CD4-positive, alpha-beta T cell treated with Interleukin-12 subunit alpha and Interleukin-12 subunit beta, for 1 hour (primary cell): ENCODE results near the gene RIN3.
"Not testable (repeated sequence)": the region's sequence is repeated elsewhere in the genome, so short reads cannot be mapped to it uniquely, and the experiment has no call there.

Experiments used
- DNase-seq: peaks from one replicate; pipeline ENCODE4 v3.0.0-alpha.2; 2020

Gene RIN3

DNA sequence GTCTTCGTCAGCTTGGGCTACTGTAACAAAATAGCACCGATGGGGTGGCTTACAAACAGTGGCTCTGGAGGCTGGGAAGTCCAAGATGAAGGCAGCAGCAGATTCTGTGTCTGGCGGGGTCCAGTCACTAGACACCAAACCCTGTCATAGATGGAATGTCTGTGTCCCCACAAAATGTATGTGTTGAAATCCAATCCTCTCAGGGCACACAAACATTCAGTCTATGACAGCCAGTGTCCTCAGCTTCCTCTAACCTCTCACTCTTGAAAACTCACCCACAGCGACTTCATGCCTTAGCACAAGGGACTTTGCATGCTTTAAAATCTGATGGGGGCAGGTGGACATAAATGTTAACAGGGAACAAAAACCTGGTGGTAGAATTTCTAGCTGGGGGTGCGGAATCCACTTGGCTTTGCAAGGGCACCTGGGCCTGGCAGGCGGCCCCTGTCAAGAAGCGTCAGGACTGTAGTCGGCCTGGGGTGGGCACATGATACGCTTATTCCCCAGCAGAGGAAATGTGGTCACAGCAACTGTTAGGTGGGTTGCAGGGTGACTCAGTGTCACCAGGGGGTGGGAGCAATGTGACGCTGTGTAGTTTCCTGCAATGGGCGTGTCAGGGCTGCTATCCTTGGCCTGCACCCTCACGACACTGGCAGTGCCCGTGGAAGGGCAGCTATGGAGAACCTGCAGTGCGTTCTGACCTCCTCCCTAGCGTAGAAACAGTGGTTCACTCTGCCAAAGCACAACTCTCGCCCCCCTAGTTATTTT is 17.7 kb downstream of the RIN3 start:
- peak; percentile 82 for DNase-seq

DNA sequence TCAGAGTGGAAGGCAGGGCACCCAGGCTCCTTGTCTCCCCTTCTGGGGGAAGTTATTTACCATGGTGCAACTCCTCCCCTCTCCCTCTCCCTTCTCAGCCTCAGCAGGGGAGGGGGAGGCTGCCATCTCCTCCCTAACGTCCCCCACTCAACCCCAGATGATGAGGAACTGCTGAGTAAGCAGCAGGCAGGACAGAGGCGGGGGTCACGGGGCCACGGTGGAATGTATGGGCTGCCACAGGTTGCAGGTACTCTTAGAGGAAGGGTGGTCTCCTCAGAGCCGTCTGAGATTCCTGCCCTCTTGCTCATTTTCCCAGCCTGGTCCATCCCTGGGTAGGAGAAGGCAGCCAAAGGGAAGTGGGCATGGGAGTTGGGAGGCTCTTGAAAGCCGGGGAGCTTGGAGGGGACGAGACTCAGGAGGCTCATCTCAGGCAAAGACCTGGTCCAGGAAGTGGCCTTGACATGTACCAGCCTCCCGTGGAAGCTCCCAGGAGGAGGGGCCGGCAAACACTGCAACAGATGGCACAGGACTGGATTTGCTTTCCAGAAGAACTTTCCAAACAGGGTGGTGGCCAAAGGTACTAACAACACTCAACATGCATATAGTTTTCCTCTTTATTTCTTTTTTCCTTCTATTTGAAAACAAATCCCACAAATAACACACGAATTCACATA is 19.0 kb downstream of the RIN3 start:
- no peak for DNase-seq

DNA sequence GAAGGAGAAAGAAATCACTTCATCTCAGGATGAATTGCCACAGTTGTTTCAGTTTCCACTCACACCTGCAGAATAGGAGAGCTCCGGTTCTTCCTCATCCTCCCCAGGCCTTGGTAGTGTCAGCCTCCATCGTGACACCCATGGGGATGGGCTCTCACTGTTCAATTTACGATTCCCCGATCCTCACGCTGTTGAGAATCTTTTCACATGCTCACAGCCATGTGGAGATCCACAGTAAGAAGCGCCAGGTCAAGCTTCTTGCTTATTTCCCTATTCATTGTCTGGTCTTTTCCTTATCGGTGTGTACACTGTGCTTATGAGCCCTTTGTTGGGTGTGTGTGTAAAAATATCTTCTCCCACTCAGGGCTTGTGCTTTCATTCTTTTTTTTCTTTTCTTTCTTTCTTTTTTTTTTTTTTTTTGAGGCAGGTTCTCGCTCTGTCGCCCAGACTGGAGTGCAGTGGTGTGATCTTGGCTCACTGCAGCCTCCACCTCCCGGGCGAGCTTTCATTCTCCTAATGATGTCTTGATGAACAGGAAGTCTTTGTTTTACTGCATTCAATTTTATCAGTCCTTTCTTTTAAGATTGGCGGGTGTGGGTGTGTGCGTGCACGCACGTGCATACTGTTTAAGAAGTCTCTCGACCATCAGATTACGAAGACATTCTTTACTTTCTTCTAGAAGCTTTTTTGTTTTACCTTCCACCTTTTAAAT is 21.5 kb downstream of the RIN3 start:
- DNase-seq, result peak; percentile 51

DNA sequence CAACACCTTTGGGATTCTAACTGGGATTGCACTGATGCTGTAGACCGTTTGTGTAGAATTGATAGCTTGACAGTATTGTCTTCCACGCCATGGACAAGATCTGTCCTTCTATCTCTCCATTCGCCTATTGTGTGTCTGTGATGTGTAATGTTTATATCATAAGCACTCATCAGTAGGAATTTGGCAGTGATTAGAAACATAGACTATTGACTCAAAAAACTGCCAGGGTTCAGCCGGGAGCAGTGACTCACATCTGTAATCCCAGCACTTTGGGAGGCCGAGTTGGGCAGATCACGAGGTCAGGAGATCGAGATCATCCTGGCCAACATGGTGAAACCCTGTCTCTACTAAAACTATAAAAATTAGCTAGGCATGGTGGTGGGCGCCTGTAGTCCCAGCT is 22.6 kb downstream of the RIN3 start:
- DNase-seq, result not testable (repeated sequence)

DNA sequence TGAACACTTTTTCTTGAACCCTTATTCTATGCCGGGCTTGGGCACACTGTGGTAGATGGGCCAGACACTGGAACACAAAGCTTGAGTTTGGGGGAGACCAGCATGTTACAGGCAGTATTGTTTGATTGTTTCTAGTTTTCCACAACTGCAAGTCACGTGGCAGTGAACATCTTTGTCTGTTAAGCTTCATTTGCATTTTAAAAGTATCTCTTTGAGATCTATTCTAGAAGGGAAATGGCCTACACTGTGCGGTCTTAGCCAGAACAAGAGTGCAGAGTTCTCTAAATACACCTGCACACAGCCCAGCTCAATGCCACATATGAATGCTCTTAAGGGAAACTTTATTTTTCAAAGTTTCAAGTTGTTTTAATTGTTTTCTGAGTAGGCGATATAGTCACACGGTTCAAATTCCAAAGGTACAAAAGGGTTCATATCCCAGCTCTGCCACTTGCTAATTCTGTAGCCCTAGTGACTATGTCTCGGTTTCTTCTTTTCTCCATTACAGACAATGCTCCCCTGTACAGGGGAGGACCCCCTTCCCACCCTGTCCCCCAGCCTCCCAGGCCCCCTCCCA is 24.9 kb downstream of the RIN3 start:
- DNase-seq, result no peak

DNA sequence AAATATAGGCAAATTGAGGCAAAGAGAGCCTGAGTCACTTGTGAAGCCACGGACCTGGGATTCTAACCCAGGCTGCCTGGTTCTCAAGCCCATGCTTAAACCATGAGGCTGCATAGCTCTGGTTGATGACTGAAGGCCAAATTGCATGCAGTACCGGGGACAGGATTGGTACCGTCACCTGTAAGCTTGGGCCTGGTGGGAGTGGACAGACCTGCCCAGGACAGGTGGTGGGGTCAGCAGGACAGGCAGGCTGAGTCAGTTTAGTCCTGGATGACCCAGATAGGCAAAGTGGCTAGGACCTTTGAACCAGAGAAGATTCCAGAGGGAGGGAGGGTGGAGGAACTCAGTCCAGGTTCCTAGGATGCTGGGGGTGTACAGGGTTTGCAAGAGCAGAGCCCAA is 25.8 kb downstream of the RIN3 start:
- DNase-seq, result no peak

DNA sequence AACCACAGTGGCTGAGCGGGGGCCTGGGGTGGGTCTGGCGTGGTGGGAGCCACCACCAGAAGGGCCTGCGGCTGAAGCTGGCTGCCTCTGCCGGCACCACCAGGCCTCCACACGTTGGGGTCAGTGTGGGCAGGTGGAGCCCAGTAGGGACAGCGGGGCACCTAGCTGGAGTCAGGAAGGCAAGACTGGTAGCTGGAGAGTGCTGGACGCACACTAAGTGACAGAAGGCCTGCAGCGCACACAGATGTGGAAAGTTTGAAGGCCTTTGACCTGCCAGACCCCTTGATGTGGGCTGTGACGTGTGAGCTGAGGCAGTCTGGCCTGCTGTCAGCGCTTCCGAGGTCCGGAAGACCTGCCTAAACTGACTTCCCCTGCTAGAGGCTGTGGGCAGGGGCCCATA is 26.3 kb downstream of the RIN3 start:
- no peak for DNase-seq

DNA sequence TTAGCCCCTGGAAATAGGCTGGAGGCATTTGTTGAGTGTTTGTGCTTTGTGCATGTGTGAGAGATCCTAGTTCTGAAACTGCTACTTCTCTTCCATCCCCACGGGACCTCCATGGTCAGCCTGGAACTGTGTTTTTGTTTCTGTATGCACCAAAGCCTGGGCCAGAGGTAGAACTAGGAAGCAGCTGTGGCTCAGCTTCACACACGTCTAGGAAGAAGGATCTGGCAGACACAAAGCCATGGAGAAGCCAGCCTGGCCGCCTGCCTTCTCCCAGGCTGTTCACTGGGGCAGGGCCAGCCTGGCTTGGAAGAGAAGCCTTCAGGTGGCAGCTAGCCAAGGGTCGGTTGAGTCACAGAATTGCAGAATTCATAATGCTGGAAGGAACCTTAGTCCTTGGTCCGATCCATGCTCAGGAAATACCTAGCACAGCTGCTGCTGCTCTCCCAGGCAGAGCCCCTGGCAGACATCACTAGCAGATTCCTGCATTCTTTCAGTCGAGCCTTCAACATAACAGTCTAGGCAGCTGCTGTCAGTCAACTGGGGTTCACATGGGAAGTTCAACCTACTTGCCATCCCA is 27.0 kb downstream of the RIN3 start:
- DNase-seq, result no peak

DNA sequence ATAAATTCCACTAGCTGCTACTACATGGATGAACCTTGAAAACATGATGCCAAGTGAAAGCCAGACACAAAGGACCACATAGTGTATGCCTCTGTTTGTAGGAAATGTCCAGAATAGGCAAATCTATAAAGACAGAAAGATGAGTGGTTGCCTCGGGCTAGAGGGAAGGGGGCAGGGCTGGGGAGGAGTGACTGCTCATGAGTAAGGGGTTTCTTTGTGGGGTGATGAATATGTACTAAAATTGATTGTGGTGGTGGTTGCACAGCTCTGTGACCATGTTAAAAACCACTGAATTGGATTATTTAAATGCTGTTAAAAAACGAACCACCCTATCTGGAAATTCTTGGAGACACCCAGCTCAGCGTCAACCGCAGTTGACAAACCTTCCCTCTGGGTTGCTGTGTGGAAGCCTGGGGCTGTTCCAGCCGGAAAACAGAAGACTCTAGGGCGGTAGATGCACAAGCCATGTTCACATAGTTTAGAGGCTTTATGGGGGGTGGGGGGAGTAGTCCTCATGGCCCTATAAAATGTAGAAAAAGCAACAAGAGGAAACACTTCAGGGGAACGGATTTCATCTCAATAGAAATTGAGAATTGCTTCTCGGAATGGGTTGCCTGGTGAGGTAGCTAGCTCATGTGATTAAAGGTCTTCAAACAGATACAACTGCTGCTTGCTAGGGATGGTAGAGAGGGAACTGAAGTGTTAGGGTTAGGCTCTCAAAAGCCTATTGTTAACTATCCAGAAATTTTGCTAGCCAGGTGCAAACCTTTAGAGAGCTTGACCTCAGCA is 29.4 kb downstream of the RIN3 start:
- DNase-seq, result no peak

DNA sequence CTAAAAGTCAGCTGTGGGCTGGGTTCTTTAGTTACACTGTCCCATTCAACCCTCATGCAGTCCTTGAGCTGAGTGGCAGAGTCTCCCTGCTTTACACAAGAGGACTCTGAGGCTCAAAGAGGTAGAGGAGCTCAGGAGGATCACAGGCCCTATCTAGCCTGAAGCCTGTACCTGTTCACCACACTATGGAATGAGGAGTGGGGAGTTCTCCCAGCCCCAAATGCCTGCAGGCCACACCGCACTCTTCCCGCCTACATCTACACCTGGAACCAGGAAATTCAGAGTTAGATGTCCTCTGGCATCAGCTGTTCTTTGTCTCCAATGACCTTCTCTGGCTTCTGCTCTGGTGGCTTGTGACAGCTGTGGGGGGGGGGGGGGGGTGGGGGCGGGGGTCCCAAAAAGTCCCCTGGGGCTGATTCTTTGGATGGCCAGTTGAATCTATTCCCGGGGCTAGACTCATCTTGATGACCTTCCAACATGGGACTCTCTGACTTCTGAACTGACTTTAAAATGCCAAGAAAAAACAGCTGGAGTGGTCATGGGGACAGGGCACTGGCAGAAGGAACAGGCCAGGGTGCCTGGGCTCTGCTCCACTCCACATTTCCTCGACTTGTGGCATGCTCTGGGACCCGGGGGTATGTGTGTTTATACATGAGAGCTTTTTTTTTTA is 30.6 kb downstream of the RIN3 start:
- no peak for DNase-seq

DNA sequence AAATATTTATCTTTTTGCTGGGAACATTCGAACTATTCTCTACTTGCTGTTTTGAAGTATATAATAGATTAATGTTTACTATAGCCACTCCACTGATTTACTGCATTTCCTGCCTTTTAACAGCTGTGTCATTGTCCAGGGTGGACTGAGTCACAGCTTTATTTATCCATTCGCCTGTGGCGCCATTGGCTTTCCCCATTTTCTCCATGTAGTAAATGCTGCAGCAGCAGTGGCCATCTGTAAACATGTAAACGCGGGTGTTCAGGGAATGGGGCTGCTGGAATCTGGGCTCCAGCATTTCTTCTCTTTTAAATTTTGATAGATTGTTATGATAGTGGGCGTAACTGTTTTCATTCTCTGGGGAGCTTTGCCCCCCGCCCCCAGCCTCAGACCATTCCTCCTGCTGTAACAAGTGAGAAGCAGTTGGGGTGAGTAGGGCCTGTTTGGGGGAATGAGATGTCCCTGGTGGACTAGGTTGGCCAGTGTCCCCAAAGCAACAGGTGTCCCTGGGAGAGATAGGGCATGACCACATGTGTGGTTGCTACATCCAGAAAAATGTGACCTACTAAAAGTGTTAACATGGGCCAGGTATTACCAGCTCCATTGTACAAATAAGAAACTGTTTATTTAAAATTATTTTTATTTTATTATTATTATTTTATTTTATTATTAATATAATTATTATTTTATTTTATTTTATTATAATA is 32.9 kb downstream of the RIN3 start:
- no peak for DNase-seq

DNA sequence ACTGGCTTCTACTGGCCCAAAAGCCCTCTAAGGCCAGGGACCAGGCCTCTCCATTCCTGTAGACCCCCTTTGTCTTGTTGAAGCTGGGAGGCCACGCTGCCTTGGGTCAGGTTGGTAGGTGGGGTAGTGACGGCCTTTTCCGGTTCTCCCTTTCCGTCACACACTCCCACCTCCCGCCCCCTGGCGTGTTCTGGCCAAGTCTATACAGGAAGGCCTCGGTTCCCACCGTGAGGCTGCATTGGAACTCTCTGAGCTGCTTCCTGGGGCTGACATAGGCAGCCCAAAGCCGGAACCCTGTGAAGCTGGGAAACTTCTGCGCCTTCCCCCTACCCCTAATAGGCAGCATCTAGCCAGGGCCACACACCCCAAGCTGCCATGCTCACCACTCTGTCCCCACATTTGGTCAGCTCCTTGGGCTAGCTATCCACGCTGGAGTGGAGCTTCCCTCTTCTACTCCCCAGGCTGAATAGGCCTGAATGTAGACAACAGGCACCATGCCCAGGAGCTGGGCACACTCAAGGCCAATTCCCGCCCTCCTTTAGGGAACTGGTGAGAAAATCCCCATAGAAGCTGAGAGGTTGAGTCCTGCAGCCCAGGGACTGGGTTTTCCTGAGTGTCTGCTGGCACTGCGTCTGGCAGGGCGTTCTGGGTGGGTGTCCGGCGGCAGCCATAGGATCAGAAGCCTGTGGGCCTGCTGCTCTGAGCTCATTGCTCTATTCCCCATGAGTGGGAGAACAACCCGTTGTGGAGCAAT is 35.7 kb downstream of the RIN3 start:
- no peak for DNase-seq

DNA sequence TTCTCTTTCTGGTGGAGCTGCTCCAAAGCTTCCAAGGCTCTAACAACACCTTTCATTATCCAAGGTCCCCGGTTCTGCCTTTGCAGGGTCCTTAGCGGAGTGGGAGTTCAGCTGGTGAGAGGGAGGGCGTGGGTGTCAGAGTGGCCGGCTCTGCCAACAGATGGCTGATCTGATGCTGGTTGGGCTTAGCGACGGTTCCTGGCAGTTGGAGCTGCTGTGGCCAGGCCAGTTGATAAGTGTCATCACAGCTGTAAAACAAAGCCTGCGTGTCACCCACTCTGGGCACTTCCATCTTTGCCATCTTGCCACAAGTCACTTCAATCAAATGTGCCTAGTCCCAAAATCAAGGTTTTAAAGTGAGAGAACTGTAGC is 36.3 kb downstream of the RIN3 start:
- DNase-seq, result no peak

DNA sequence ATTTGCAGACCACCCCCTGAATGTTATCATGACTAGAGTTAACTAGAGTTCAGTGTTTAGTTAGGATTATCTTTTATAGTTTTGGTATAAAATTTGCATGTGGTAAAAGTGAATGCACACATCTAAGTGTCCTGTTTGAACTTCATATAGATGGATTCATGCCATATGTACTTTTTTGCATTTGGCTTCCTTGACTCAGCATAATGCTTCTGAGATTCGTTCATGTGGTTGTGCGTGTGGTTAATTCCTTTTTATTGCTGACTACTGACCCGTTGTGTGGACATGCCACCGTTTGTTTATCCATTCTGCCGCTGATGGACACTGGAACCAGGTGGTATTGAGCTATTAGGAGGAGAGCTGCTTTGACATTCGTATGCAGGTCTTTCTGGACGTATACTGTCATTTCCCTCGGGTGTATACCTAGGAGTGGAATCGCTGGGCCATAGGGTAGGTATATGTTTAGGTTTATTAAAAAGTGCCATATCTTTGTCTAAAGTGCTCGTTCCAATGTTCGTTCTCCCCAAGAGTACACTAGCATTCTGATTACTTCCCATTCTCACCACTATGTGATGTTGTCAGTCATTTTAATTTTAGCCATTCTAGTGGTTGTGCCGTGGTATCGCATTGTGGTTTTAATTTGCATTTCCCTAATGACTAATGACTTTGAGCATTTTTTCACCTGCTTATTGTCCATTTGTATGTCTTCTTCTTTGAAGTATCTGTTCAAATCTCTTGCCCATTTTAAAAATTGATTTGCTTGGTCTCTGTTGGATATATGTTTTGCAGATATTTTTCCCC is 37.7 kb downstream of the RIN3 start:
- DNase-seq, result peak; percentile 55

DNA sequence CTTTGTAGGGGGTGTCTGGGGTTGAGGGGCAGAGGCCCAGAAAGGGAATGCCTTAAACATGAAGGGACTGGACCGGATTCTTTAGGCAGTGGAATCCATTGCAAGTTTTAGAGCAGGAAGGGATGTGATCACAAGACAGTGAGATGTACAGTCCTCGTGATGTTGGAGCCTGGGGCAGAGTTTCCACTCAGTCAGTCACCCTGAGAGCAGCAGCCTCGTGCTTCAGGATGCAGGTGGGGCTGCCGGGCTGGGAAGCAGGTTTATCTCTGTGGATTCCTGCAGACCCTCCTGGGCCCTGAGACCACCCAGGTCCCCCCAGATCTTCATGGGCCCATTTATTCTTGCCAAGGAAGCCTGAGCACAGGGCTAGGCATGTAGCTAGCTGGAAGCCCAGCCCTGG is 38.5 kb downstream of the RIN3 start:
- DNase-seq, result no peak

DNA sequence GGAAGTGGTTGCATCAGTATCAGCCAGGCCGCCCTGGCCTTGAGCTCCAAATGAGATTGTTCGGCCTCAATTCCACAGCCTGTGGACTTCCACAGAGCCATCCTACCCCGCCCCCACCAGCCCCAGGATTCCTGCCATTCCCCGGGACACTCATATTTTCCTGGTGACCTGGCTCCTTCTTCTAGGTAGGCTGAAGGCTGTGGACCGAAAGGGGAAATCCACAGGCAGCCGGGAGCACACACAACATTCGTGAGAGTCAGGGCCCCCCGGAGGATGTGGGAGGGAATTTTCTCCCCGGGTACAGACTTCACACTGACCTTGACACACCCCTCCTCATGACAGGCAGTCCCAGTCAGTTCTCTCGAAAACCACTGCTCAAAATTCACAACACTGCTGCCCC is 39.9 kb downstream of the RIN3 start:
- DNase-seq, result no peak

DNA sequence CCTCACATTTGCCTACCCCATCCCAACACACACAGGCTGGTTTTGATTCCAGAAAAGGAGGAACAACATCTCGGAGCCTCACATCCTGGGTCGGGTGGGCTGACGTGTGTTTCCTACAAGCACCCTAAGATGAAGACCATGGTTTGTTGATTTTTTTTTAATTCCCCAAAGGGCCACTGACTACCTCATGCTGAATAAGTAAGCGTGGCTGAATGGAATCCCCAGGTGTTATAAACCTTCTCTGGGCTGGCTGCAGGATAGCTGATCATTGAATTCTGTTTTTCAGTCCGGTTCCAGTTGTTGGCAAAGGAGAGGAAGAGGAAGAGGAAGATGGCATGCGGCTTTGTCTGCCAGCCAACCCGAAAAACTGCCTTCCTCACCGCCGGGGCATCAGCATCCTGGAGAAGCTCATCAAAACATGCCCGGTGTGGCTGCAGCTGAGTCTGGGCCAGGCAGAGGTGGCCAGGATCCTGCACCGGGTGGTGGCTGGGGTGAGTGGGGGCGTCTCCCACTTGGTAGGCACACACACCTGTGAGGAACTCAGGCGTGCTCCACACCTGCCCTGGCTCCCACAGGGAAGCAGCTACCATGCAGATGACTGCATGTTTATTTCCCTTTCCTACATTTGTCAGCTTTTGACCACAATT is 42.0 kb downstream of the RIN3 start:
- DNase-seq, result no peak

DNA sequence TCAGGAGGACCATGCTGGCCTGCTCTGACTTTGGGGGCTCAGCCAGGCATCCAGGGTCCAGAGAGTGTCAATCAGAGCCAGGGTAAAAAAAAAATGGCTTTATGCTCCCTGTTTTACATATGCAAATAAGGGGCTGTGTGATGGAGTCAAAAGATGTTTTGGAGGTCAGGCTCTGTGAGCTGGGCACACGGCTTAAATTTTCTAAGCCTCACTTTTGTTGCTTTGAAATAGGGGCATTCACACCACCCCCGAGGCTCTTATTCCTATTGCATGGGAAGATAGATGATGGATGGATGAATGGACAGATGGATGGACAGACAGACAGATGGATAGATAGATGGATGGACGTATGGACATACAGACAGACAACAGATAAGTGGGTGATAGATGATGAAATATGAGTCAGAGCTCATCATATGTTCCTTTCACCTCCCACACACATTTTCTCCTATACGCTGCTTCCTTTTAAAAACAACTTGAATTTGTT is 42.7 kb downstream of the RIN3 start:
- DNase-seq, result no peak
